Stimulated activated CD8-positive, alpha-beta memory T cell treated with anti-CD3 and anti-CD28 coated beads, Interleukin-12 subunit alpha, Interleukin-12 subunit beta, amount 100 ng/mL, for 1 hour (primary cell): Measurements from ENCODE around the gene INPP5A.
"Not testable (repeated sequence)": the region's sequence is repeated elsewhere in the genome, so short reads cannot be mapped to it uniquely, and the experiment has no call there.

Source experiments
- DNase-seq: peaks from one replicate; pipeline ENCODE4 v3.0.0-alpha.2; 2020; ENCODE audit warnings: low read depth

The INPP5A gene

GRCh38 chr10:132770061-132771021 is 232.8 kb downstream of the INPP5A start:
- DNase-seq = no peak

- not testable (repeated sequence) for DNase-seq
Measured at GRCh38 chr10:132772816-132773215, 235.2 kb downstream of the INPP5A start.

GRCh38 chr10:132774181-132774901 is 236.8 kb downstream of the INPP5A start:
- no peak for DNase-seq

GRCh38 chr10:132774902-132775863 is 237.6 kb downstream of the INPP5A start:
- DNase-seq = no peak

GRCh38 chr10:132776186-132776585 is 238.6 kb downstream of the INPP5A start:
- no peak for DNase-seq

- DNase-seq = no peak
Measured at GRCh38 chr10:132776821-132777220, 239.2 kb downstream of the INPP5A start.

GRCh38 chr10:132777441-132777840 is 239.9 kb downstream of the INPP5A start:
- DNase-seq = no peak

- no peak for DNase-seq
Measured at GRCh38 chr10:132779549-132780294, 242.1 kb downstream of the INPP5A start.

GRCh38 chr10:132780356-132780755 is 242.8 kb downstream of the INPP5A start:
- DNase-seq = no peak

- DNase-seq = no peak
Measured at GRCh38 chr10:132781556-132781955, 244.0 kb downstream of the INPP5A start.

GRCh38 chr10:132783165-132783939 is 245.8 kb downstream of the INPP5A start:
- no peak for DNase-seq

GRCh38 chr10:132783940-132784865 is 246.6 kb downstream of the INPP5A start:
- DNase-seq = no peak

GRCh38 chr10:132784866-132785722 is 247.5 kb downstream of the INPP5A start:
- no peak for DNase-seq

GRCh38 chr10:132785723-132786475 is 248.3 kb downstream of the INPP5A start, which contains the start of gene NKX6-2:
TSS of gene NKX6-2 (minus strand) at chr10:132786147. CDS start at chr10:132785948, 199 bp downstream.
- DNase-seq = no peak

- no peak for DNase-seq
Measured at GRCh38 chr10:132786476-132786883, 248.9 kb downstream of the INPP5A start.

- DNase-seq = no peak
Measured at GRCh38 chr10:132786884-132787494, 249.4 kb downstream of the INPP5A start.
